GM21360 (cell line): ENCODE measurements around the gene SERPINA1.

ENCODE experiments used
- ATAC-seq: cut with Tn5 transposase; IDR thresholded peaks from one replicate; pipeline ENCODE4 v1.9.1; 2021; ENCODE audit warnings: mild to moderate bottlenecking, moderate library complexity; ENCODE audit not compliant: unreplicated experiment

The SERPINA1 gene

GRCh38 chr14:94398182-94398479 lies 9.7 kb upstream of the SERPINA1 start:
- ATAC-seq, result no peak

DNA sequence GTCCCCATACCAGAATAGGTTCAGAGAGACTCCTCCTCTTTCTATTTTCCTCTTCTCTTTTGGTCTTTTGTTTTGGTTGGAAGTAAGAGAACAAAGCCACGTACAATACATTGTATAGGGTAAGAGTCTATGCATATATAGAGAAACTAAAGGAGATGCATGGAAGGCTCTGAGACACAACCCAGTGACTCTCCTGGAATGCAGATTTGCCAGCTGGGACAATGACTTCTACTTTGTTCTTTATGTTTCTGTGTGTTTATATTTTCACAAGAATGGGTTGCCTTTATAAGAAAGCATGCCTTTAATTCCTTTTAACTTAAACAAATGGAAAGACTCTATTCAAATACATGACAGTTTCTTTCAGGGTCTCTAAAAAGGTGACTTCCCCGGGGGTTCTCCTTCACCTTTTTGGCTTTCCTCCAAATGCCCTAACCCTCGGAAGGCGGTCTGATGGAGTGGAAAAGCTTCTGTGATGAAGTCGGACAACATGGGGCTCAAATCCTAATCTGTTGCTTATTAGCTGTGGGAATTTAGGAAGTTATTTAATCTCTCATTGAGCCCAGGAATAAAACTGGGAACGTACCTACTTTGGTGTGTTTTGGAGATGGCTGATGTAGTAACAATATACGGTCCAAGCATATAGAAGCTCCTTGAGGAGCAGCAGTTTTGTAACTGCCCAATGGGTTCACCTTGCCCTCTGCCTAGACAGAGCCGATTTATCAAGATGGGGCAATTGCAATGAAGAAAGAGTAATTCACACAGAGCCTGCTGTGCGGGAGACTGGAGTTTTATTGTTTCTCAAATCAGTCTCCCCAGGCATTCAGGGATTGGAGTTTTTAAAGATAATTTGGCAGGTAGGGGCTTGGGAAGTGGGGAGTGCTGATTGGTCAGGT lies 9.1 kb upstream of the SERPINA1 start:
- no peak for ATAC-seq

DNA sequence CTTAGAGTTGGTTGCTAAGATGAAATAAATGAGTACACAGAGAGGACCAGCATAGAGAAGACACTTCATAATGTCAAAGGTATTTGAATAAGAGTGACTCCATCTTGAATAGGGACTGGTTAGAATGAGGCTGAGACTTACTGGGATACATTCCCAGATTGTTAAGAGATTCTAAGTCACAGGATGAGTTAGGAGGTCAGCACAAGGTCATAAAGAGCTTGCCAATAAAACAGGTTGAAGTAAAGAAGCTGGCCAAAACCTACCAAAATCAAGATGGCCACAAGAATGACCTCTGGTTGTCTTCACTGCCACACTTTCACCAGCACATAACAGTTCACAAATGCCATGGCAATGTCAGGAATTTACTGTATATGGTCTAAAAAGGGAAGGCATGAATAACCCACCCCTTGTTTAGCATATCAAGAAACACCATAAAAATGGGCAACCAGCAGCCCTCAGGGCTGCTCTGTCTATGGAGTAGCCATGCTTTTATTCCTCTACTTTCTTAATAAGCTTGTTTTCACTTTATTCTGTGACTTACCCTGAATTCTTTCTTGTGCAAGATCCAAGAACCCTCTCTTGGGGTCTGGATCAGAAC lies 8.3 kb upstream of the SERPINA1 start:
- ATAC-seq, result no peak

DNA sequence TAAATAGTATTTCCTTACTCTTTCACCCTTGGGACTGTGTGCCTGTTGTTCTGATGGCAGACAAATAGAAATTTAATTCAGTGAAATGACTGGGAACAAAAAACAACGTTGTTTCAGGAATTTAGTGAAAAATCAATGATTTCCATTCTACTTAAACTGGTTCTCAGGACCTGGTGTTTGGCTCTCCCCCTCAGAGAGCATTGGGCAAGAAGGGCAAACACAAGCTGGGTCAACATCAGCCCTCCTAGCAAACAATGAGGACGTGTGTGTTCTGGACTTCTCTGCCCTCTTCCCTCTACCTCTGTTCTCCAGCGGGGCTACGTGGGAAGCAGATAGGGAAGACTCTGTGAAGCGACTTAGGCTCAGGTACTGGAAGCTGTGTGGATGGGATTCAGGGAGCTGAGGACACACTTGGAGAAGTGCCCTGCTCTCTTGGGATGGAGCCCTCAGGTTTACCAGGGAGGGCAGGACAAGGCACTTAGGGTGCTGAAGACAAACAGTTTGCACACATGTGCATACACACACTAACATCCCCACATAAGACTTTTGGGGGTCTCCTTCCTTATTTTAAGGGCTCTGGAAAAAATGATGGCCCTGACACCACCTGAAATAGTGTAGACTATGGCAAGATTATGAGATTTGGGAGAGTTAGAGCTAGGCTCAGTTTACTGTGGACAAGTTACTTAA lies 7.6 kb upstream of the SERPINA1 start:
- ATAC-seq, result no peak

DNA sequence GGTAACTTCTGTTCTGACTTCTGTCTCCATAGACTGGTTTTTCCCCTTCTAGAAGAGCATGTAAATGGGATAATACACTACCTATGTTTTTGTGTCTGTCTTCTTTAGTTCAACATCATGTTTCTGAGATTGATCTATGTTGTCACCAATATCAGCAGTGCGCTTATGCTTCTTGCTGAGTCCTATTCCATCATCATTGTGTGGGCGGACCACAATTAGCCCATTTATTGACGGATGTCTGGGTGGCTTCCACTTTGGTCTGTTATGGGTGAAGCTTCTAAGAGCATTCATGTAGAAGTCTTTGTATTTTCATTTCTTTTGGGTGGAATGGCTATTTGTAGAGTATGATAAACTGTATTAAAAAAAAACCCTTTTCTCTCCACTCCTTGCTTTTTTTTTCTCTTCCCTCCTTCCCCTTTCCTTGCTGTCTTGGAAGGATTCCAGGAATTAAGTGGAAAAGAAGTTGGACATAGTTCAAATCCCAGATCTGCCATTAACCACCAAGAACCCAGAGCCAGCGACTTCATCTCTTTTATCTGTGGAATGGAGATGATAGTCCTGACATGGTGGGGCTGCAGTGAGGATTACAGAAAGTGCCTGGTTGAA lies 7.0 kb upstream of the SERPINA1 start:
- no peak for ATAC-seq

DNA sequence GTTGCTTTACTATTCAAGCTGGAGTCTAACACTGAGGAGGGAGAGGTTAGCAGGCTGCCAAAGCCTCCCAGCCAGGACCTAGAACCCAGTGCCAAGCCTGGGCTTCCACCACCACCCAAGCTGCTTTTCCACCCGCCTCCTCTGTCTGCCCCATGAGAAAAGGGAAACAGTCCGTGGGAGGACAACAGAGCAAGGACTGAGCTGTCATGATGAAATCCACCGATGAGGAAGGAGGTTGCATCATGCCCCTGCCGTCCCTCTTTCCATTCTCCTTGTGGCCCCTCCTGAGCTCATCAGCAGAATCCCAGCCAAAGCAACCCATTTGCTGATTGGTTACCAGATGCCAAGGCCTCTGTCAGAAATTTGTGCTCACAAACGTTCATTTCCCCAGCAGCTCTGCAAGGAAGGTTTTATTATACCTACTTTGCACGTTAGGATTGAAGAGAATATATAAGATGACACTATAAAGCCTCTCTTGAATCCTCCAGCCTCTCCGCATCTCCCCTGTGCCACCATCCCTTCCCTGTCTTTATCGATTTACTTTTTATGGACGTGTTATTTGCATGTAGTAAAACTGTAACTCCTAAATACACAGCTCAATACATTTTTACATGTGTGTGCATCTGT lies 6.3 kb upstream of the SERPINA1 start:
- ATAC-seq, result no peak

DNA sequence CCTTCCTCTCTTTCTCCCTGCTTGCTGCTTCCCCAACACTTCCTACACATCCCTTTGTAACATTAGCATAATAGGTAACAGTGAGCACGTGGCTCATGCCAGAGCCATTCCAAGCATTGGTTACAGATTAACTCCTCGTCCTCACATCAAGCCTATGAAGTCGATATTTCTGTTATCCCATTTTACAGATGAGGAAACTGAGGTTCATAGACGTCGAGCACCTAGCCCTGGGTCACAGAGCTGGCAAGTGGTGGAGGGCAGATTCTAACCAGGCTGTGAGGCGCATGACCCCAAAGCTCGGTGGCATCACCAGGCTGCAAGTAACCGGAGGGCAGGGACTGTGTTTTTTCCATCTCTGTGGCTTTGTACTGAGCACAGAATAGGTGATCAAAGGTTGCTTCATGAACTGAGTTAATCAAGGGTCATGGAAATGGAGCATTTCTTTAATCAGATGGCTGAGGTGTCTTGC lies 5.7 kb upstream of the SERPINA1 start:
- ATAC-seq, result no peak

DNA sequence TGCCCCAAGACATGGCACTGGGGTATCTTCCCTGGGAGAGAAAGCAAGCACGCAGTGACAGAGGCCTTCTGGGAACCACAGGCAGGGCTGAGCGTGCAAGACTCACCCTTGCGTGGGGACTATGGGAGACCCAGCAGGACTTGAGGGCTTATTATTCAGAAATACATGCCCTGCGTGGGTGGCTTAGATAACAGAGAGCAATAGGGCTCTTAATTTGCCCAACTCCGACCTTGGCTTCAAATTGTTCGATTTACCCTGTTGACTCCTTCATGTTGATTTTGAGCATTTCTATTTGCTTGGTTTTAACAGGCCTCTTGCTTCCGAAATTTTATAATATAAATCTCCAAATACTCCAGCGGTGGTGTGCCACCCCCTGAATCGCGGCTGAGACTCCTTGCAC lies 5.1 kb upstream of the SERPINA1 start:
- no peak for ATAC-seq

GRCh38 chr14:94392510-94392935 lies 4.1 kb upstream of the SERPINA1 start:
- no peak for ATAC-seq

GRCh38 chr14:94391281-94391975 lies 3.0 kb upstream of the SERPINA1 start:
- ATAC-seq, result no peak

- no peak for ATAC-seq
Measured at GRCh38 chr14:94390372-94391086, 2.1 kb upstream of the SERPINA1 start.

DNA sequence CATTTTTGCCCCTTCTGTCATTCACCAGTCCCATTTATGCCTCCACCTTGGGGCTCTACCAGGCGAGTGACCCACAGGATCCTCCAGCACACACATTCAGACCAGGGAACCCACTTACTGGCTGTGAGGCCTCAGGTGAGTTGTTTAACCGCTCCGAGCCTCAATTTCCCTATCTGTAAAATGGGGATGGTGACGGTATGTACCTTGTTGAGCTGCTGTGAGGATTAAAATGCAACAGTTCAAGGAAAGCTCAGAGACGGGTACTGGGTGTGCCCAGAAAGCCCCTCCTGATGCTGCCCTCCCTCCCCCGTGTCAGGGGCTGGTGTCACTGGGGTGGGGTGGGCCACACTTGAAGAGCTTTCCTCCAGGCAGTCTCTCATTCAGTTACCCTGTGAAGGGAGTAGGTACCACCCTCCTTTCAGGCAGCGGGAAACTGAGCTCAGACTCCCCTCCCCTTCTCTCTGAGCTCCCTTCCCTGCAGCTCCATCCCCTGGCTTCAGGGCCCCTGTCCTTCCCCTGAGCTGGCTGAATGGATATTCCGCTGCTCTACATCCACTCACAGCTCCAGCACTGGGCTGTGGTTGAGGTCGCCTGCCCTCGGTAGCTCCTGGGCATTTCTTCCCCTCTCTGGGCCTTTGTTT lies 1.4 kb upstream of the SERPINA1 start:
- ATAC-seq, result no peak

DNA sequence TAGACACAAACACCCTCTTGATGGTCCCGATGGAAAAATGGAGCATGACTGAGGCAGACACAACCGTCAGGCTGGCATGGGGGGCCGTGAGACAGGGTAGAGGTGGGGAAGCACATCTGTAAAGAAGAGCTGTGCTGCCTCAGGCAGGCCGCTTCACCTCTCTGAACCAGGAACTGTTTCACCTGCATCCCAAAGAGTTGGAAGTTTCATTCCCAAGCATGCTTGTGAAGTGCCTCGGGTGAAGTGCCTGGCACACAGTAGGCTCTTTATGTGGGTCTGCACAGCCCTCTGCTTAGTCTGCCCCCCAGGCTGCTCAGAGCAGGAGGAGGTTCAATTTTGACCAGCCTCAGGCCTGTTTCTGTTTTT lies 685 bp upstream of the SERPINA1 start:
- no peak for ATAC-seq

DNA sequence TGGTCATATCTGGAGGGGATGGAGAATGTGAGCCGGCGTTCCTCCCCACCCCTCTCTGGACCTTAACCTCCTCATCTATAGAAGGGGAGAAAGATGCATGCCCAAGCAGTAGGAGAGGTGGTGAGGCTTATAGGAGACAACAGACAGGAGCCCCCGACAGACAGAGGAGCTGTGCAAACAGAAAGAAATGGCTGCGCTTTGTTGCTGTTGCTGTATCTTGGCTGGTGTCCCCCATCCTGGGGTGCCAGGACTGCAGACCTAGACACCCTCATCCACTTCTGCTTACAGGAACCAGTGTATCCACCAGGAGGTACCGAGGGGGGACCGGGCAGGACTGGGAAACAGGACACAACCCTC lies 397 bp downstream of the SERPINA1 start:
- no peak for ATAC-seq

DNA sequence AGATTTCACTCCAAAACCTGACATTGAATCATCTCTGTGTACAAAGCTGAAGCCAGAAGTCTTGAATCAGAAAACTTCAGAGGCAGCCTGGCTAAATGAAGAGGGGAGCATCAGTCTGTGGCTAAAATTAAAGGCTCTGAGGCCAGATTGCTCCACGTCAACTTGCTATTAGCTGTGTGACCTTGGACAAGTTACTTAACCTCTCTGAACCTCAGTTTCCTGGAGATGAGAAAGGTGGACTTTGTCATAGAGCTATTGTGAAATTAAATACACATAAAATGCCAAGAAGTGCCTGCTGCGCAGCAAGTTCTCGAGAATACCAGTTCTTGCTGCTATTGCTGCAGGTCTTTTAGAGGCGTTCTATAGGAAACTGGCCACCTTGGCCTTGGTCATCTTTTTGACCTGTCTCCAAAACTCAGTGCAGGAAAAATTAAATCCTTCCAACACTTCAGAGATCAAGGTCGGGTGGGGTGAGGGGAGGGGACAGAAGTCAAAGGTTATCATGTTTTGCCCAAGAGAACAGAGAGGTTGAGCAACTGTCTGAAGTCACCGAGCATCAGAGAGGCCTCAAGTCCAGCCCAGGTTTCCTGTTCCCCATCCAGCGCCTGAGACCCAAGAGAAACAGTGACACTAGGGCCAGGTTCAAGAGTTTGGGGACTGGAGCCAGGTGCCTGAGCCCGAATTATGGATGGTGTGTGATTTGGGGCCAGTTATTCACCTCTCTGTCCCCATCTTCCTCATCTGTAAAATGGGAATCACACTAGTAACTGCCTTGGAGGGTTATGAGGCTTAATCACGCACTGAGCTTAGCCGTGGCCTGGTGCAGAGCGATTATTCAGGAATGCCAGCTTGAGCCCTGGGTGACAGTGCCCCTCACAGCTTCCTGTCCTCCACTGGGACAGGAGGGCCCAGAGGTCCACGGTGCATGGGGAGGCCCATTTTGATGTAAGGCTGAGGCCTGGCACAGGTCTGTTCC lies 1.1 kb downstream of the SERPINA1 start:
- ATAC-seq, result no peak

- ATAC-seq, result no peak
Measured at GRCh38 chr14:94386085-94387031, 2.0 kb downstream of the SERPINA1 start.

GRCh38 chr14:94385553-94386057 lies 2.8 kb downstream of the SERPINA1 start:
- no peak for ATAC-seq
